CD4-positive, alpha-beta T cell (primary cell): ENCODE results near the gene LDB2. TPM values are rescaled to one million over a fixed set of nuclear protein-coding genes. Genes with fewer than 3 reads are reported as not detected.
"Not testable (repeated sequence)": the region's sequence is repeated elsewhere in the genome, so short reads cannot be mapped to it uniquely, and the experiment has no call there.

Experiments used
- ATAC-seq: fragments of 200-7000 bp; cut with Tn5 transposase; one replicate; pipeline ENCODE4 v1.10.0; 2022; ENCODE audit warnings: mild to moderate bottlenecking; ENCODE audit not compliant: poor library complexity
- CTCF ChIA-PET: fragments of 350-600 bp; sonication (Branson Sonifier 250); formaldehyde crosslinking; loops from one replicate; lab custom pipeline; 2021; ENCODE audit warnings: antibody characterized with exemption, inconsistent platforms; lab: Charles Lee
- POLR2A ChIA-PET: fragments of 350-600 bp; sonication (Branson Sonifier 250); formaldehyde crosslinking; loops from one replicate; lab custom pipeline; 2021; ENCODE audit warnings: antibody characterized with exemption, inconsistent platforms; lab: Charles Lee
- DNase-seq, 14 experiments: peaks; one replicate each; pipeline ENCODE4 v3.0.0-alpha.2; 2013 to 2020; ENCODE audit warnings: mixed read lengths in 2 of 14
- H3K27ac ChIP-seq, 2 donors: one replicate each; pipeline versions ENCODE4 v1.5.1 to v1.7.0; 2013; ENCODE audit warnings: low read length in 2 of 2, low read depth in 1 of 2, mild to moderate bottlenecking in 1 of 2
- H3K27me3 ChIP-seq, 2 experiments: 1 replicate in 1 of 2; 2 replicates in 1 of 2; pipeline versions ENCODE4 v1.6.1 to v1.7.0; 2013; ENCODE audit warnings: low read length in 2 of 2, control low read depth in 1 of 2, mild to moderate bottlenecking in 1 of 2, moderate library complexity in 1 of 2; ENCODE audit not compliant: insufficient read depth in 2 of 2, control insufficient read depth in 1 of 2
- H3K36me3 ChIP-seq: one replicate; pipeline ENCODE4 v1.6.1; 2013; ENCODE audit warnings: low read length, control low read depth; ENCODE audit not compliant: insufficient read depth
- H3K4me1 ChIP-seq: one replicate; pipeline ENCODE4 v1.6.1; 2013; ENCODE audit warnings: low read length, control low read depth; ENCODE audit not compliant: insufficient read depth
- H3K4me3 ChIP-seq: one replicate; pipeline ENCODE4 v1.5.1; 2013; ENCODE audit warnings: mild to moderate bottlenecking, low read length, moderate library complexity
- H3K9me3 ChIP-seq, 2 experiments: 1 replicate in 1 of 2; 2 replicates in 1 of 2; pipeline versions ENCODE4 v1.6.1 to v1.7.0; 2013; ENCODE audit warnings: low read length in 2 of 2, mild to moderate bottlenecking in 2 of 2, control low read depth in 1 of 2, moderate library complexity in 1 of 2; ENCODE audit not compliant: control insufficient read depth in 1 of 2, insufficient read depth in 1 of 2
- H3K27ac Mint-ChIP-seq: one replicate; pipeline ENCODE4 v1.8.0; 2020; ENCODE audit warnings: mixed read lengths
- H3K27me3 Mint-ChIP-seq: one replicate; pipeline ENCODE4 v1.8.0; 2021; ENCODE audit warnings: mixed read lengths
- H3K36me3 Mint-ChIP-seq: one replicate; pipeline ENCODE4 v1.8.0; 2021; ENCODE audit warnings: low read depth, mixed read lengths
- H3K4me1 Mint-ChIP-seq: one replicate; pipeline ENCODE4 v1.8.0; 2021; ENCODE audit warnings: low read depth, mixed read lengths
- H3K4me3 Mint-ChIP-seq: one replicate; pipeline ENCODE4 v1.8.0; 2020; ENCODE audit warnings: mild to moderate bottlenecking, mixed read lengths
- H3K9me3 Mint-ChIP-seq: one replicate; pipeline ENCODE4 v1.8.0; 2020; ENCODE audit warnings: mixed read lengths
- CTCF ChIP-seq: fragments of 200-600 bp; IDR thresholded peaks from one replicate; pipeline ENCODE4 v1.8.0; 2022; ENCODE audit warnings: antibody characterized with exemption, mild to moderate bottlenecking
- intact Hi-C, 2 experiments: fragments of 100-400 bp; cut with DNase I in 1 of 2; cut with micrococcal nuclease in 1 of 2; formaldehyde crosslinking; loops; one replicate each; pipeline versions ENCODE4 v1.15.1 to v1.9.0; 2023 to 2025; cut with DNase I, micrococcal nuclease
- total RNA-seq, 174 experiments: library from RNA in 2 of 174; stranded (reverse) in 2 of 174; gene quantifications; one replicate each; pipeline ENCODE4 v1.2.3 and lab custom pipeline; 2021 to 2026

The LDB2 gene
- total RNA-seq, 2 experiments from 2014 or later: not detected

DNA sequence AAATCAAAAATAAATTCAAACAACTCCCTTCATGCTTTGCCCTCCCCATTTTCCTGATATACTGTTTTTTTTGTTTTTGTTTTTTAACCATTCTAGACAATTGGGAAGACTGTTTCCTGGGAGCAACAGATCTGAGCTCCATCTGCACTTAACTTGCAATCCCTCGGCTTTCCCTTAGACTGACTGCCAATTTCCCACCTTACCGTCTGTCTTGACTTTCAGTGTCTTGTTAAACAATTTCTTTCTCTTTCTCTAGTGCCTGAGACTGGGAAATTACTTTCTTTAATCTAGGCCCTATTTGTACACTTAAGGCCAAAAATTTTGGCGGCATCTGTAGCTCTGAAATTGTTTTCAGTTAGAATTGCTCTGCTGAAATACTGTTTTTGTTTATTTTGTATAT is 326.3 kb downstream of the LDB2 start:
- Histone ChIP-seq H3K4me3 (no peak overlapping the region), H3K36me3 (no peaks in the 10 kb centered on the region), H3K9me3 (peaks cover 0 to 4% of the 10 kb centered on the region in 2 experiments), H3K4me1 (no peaks in the 10 kb centered on the region), H3K27me3 (no peaks in the 10 kb centered on the region), H3K27ac (no peak overlapping the region)
- H3K36me3 Mint-ChIP-seq: no peaks in the 10 kb centered on the region
- no peaks in the 10 kb centered on the region for H3K4me1 Mint-ChIP-seq
- no peaks in the 10 kb centered on the region for H3K9me3 Mint-ChIP-seq
- H3K4me3 Mint-ChIP-seq: no peak overlapping the region
- H3K27ac Mint-ChIP-seq: no peak overlapping the region
- DNase-seq (no peak), ATAC-seq (no peak)
- no peaks in the 10 kb centered on the region for H3K27me3 Mint-ChIP-seq
- no peak for TF ChIP-seq CTCF
- POLR2A ChIA-PET: no interaction called here
- intact Hi-C loops: no loop called here
- CTCF ChIA-PET: no interaction called here

- Histone ChIP-seq H3K4me1 (no peaks in the 10 kb centered on the region), H3K27me3 (no peaks in the 10 kb centered on the region), H3K36me3 (no peaks in the 10 kb centered on the region), H3K9me3 (peaks cover 0 to 4% of the 10 kb centered on the region in 2 experiments), H3K27ac (no peak overlapping the region), H3K4me3 (no peak overlapping the region)
- no peak for TF ChIP-seq CTCF
- H3K4me3 Mint-ChIP-seq: no peak overlapping the region
- no peaks in the 10 kb centered on the region for H3K27me3 Mint-ChIP-seq
- POLR2A ChIA-PET: no interaction called here
- CTCF ChIA-PET: no interaction called here
- intact Hi-C loops: no loop called here
- no peaks in the 10 kb centered on the region for H3K4me1 Mint-ChIP-seq
- H3K36me3 Mint-ChIP-seq: no peaks in the 10 kb centered on the region
- no peak for DNase-seq
- no peak overlapping the region for H3K27ac Mint-ChIP-seq
- no peak for ATAC-seq
- H3K9me3 Mint-ChIP-seq: no peaks in the 10 kb centered on the region
Observed at GRCh38 chr4:16569790-16570189, 328.7 kb downstream of the LDB2 start.

GRCh38 chr4:16557316-16557715 is 341.1 kb downstream of the LDB2 start:
- H3K9me3 ChIP-seq, H3K27ac Mint-ChIP-seq, intact Hi-C loops, H3K4me1 ChIP-seq, DNase-seq, H3K4me3 Mint-ChIP-seq, H3K4me3 ChIP-seq, H3K27ac ChIP-seq, H3K36me3 Mint-ChIP-seq, H3K36me3 ChIP-seq, POLR2A ChIA-PET, H3K27me3 Mint-ChIP-seq, H3K27me3 ChIP-seq, H3K9me3 Mint-ChIP-seq, H3K4me1 Mint-ChIP-seq, CTCF ChIA-PET, ATAC-seq: not testable (repeated sequence)

DNA sequence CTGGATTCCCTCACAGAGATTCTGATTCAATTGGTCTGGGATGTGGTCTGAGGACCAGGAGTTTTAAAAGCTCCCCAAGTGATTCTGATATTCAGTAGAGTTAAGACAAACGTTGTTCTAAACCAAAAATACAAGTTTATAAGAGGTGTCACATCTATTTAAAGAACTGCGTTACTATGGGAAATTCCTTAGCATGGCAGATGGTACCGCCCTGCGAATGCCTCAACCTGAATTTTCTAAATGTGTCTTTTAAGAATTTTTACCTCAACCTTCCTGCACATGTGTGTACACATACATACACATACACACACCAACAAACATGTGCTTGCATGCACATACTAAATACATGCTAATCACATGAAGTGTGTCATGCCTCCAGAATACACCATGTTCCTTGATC is 343.3 kb downstream of the LDB2 start:
- Histone ChIP-seq H3K27ac (no peak overlapping the region), H3K9me3 (peaks cover 0 to 6% of the 10 kb centered on the region in 2 experiments), H3K4me1 (no peaks in the 10 kb centered on the region), H3K4me3 (no peak overlapping the region), H3K36me3 (no peaks in the 10 kb centered on the region), H3K27me3 (no peaks in the 10 kb centered on the region)
- H3K4me1 Mint-ChIP-seq: no peaks in the 10 kb centered on the region
- ATAC-seq: no peak
- H3K27ac Mint-ChIP-seq: no peak overlapping the region
- H3K4me3 Mint-ChIP-seq: no peak overlapping the region
- POLR2A ChIA-PET: no interaction called here
- intact Hi-C loops: no loop called here
- no peak for TF ChIP-seq CTCF
- H3K36me3 Mint-ChIP-seq: no peaks in the 10 kb centered on the region
- CTCF ChIA-PET: no interaction called here
- H3K9me3 Mint-ChIP-seq: peaks cover 9% of the 10 kb centered on the region
- peaks cover 3% of the 10 kb centered on the region for H3K27me3 Mint-ChIP-seq
- no peak for DNase-seq
